Measurements from ENCODE around the gene B4GALT2. TPM values are rescaled to one million over a fixed set of nuclear protein-coding genes. Genes with fewer than 3 reads are reported as not detected.

The B4GALT2 gene
- total and polyA plus RNA-seq, 10 of the 15 experiments (the other 5 are each of a cell fraction or from before 2014, with no cell fraction given), result 0.98 to 61.0 (median 23.4) TPM

GRCh38 chr1:44021581-44022321 is 42.7 kb downstream of the B4GALT2 start:
- H3K4me3 ChIP-seq, result no peak overlapping the region
- ChIA-PET SMC1A (ENCODE audit: uncharacterized antibody, unreplicated experiment) (no interaction called here), CTCF (interaction anchor here (0.7 to 2.9 kb wide), 4 partner anchors 17 to 410 kb away, joined by 3 to 9 read pairs (median 4); no protein-coding TSS in a partner anchor), RAD21 (ENCODE audit: unreplicated experiment) (interaction anchor here (1.0 kb wide), 1 partner anchor 15 kb away, joined by 3 read pairs; no protein-coding TSS in a partner anchor), POLR2A (interaction anchor here (0.6 to 0.8 kb wide), 2 partner anchors 19 to 46 kb away, joined by 3 read pairs; no protein-coding TSS in a partner anchor)
- H2AFZ ChIP-seq (ENCODE audit: control insufficient read depth, low read depth, low read length), result no peak overlapping the region
- H3K27me3 ChIP-seq (replicated peaks in 1 of 2; ENCODE audit: control insufficient read depth in 2 of 2, insufficient read depth in 2 of 2, low read length in 1 of 2), result no peaks in the 10 kb centered on the region
- intact Hi-C loops (cut with micrococcal nuclease; ENCODE audit: unreplicated experiment) (no loop called here), in situ Hi-C loops (cut with MboI) (no loop called here)
- no peak overlapping the region for H3K9ac ChIP-seq (ENCODE audit: control insufficient read depth, insufficient read depth, low read length)
- H3K36me3 ChIP-seq (ENCODE audit: control insufficient read depth in 2 of 2, insufficient read depth in 2 of 2, low read length in 1 of 2), result no peaks in the 10 kb centered on the region
- no peak for DNase-seq (ENCODE audit: low read depth, low spot score)
- no peak for FAIRE-seq
- H3K4me2 ChIP-seq (ENCODE audit: control insufficient read depth, insufficient read depth), result no peak overlapping the region
- H3K27ac ChIP-seq (ENCODE audit: control insufficient read depth, insufficient read depth), result no peak overlapping the region
- peaks cover 4% of the 10 kb centered on the region; the same call in 1 of the 2 replicates for H3K4me1 ChIP-seq (ENCODE audit: control insufficient read depth, insufficient read depth, low read length)
- no peaks in the 10 kb centered on the region for H4K20me1 ChIP-seq (ENCODE audit: control insufficient read depth, insufficient read depth)
- H3K79me2 ChIP-seq (ENCODE audit: control insufficient read depth, insufficient read depth, low read length), result no peaks in the 10 kb centered on the region
- no peak for ATAC-seq
- no peaks in the 10 kb centered on the region for H3K9me3 ChIP-seq (replicated peaks; ENCODE audit: control insufficient read depth, insufficient read depth, low read length)
- no TSS peak for BruUV-seq (replicated peaks)
- 55% methylated on average over 10 of the region's 10 CpGs for WGBS (ENCODE audit: insufficient coverage, insufficient replicate concordance, low lambda C conversion rate, missing lambda C conversion rate)
- TF ChIP-seq ZNF592 (IDR thresholded peaks at IDR 0.05) (no peak), NFXL1 (IDR thresholded peaks at IDR 0.05; ENCODE audit: borderline replicate concordance) (no peak), PAX8 (IDR thresholded peaks at IDR 0.05) (no peak), HDGF (IDR thresholded peaks at IDR 0.05) (no peak), IKZF1 (conservative IDR thresholded peaks at IDR 0.05) (no peak), ZNF24 (IDR thresholded peaks at IDR 0.05) (no peak), IKZF2 (IDR thresholded peaks at IDR 0.05) (no peak), SP1 (IDR thresholded peaks at IDR 0.05; ENCODE audit: low read depth, low read length) (no peak), ZBTB11 (CRISPR knock-in tag; IDR thresholded peaks at IDR 0.05) (no peak), E2F8 (IDR thresholded peaks at IDR 0.05; ENCODE audit: low read depth, partially characterized antibody) (no peak)

Data from GM12878 (cell line).